Kidney (tissue), 14 donors: ENCODE measurements around the gene HRH4. TPM values are rescaled to one million over a fixed set of nuclear protein-coding genes. Genes with fewer than 3 reads are reported as not detected.
A peak's percentile ranks its signal among the peaks of the same experiment; 100 is the strongest.

Experiments
- DNase-seq, 5 donors: peaks; one replicate each; pipeline ENCODE4 v3.0.0-alpha.2; 2013 to 2020
- FAIRE-seq: peaks from 2 replicates; lab custom pipeline; 2012; peaks lifted over from hg19 to GRCh38; lab: Jason Lieb, UNC
- H3K27ac ChIP-seq, 2 donors: one replicate each; pipeline ENCODE4 v1.7.0; 2013; ENCODE audit warnings: low read depth in 2 of 2, low read length in 2 of 2, inconsistent platforms in 1 of 2
- H3K27me3 ChIP-seq: one replicate; pipeline ENCODE4 v1.7.1; 2013; ENCODE audit warnings: low read length, inconsistent platforms; ENCODE audit not compliant: control insufficient read depth, insufficient read depth
- H3K36me3 ChIP-seq, 3 donors: one replicate each; pipeline versions ENCODE4 v1.7.0 to v1.7.1; 2013; ENCODE audit warnings: low read length in 3 of 3, control low read depth in 1 of 3, inconsistent platforms in 1 of 3; ENCODE audit not compliant: insufficient read depth in 3 of 3, control insufficient read depth in 2 of 3
- H3K4me1 ChIP-seq, 3 donors: one replicate each; pipeline versions ENCODE4 v1.7.0 to v1.7.1; 2013; ENCODE audit warnings: low read length in 3 of 3, inconsistent platforms in 1 of 3, low read depth in 1 of 3; ENCODE audit not compliant: control insufficient read depth in 2 of 3, insufficient read depth in 2 of 3
- H3K4me3 ChIP-seq, 3 donors: one replicate each; pipeline versions ENCODE4 v1.7.0 to v1.8.1; 2013; ENCODE audit warnings: low read length in 3 of 3, control low read depth in 1 of 3, inconsistent platforms in 1 of 3
- H3K9ac ChIP-seq, 3 donors: one replicate each; pipeline versions ENCODE4 v1.7.0 to v1.7.1; 2013; ENCODE audit warnings: low read length in 3 of 3, control low read depth in 1 of 3, inconsistent platforms in 1 of 3
- H3K9me3 ChIP-seq, 3 donors: one replicate each; pipeline versions ENCODE4 v1.7.0 to v1.7.1; 2013; ENCODE audit warnings: low read length in 3 of 3, control low read depth in 1 of 3, inconsistent platforms in 1 of 3; ENCODE audit not compliant: control insufficient read depth in 2 of 3, insufficient read depth in 1 of 3
- intact Hi-C: fragments of 100-400 bp; cut with DNase I; formaldehyde crosslinking; loops from one replicate; pipeline ENCODE4 v1.11.1; 2022
- polyA plus RNA-seq: library from polyadenylated mRNA; stranded (reverse); fragments of 350-450 nt; fragmentation: Illumina TruSeq; extraction: RNeasy Lipid Tissue Mini Kit (QIAGEN cat#74804); gene quantifications from one replicate; pipeline ENCODE4 v1.2.3, GENCODE V29; 2014; ENCODE audit warnings: low read depth, low replicate concordance; ENCODE audit not compliant: insufficient read depth
- total RNA-seq: library from RNA; stranded (reverse); fragmentation: NEBNext Ultra II Directional; extraction: Animal tissue kit (Norgen Biotek cat#: 25700); gene quantifications from one replicate; pipeline ENCODE4 v1.2.1, GENCODE V29; 2021
- TF ChIP-seq, protein P1 (sequence below): IDR thresholded peaks from 3 replicates; pipeline ENCODE4 v1.5.1; 2012; ENCODE audit warnings: mild to moderate bottlenecking, moderate library complexity, borderline replicate concordance; ENCODE audit not compliant: insufficient read depth; ENCODE audit errors: extremely low read depth
- donor health status: control.
- donor health status: control.
- donor health status: control.
- donor health status: control.
- donor health status: control.
- donor health status: DM: yes; HTN: yes; CAD: no.
- donor health status: Normal renal cell carcinoma (clear cell type).

HRH4 gene
- total and polyA plus RNA-seq, 2 donors from 2014 or later, result not detected

- Histone ChIP-seq H3K9me3 (no peaks in the 10 kb centered on the region), H3K27me3 (no peaks in the 10 kb centered on the region), H3K4me3 (no peak overlapping the region), H3K36me3 (peaks cover 10 to 36% (median 25%) of the 10 kb centered on the region in 3 donors), H3K27ac (no peak overlapping the region), H3K9ac (no peak overlapping the region), H3K4me1 (no peaks in the 10 kb centered on the region)
- TF ChIP-seq, protein P1, sequence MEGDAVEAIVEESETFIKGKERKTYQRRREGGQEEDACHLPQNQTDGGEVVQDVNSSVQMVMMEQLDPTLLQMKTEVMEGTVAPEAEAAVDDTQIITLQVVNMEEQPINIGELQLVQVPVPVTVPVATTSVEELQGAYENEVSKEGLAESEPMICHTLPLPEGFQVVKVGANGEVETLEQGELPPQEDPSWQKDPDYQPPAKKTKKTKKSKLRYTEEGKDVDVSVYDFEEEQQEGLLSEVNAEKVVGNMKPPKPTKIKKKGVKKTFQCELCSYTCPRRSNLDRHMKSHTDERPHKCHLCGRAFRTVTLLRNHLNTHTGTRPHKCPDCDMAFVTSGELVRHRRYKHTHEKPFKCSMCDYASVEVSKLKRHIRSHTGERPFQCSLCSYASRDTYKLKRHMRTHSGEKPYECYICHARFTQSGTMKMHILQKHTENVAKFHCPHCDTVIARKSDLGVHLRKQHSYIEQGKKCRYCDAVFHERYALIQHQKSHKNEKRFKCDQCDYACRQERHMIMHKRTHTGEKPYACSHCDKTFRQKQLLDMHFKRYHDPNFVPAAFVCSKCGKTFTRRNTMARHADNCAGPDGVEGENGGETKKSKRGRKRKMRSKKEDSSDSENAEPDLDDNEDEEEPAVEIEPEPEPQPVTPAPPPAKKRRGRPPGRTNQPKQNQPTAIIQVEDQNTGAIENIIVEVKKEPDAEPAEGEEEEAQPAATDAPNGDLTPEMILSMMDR, result no peak
- DNase-seq, result no peak
- no peak for FAIRE-seq
- intact Hi-C loops, result no loop called here
These were observed 14.0 kb upstream of the HRH4 start for GRCh38 chr18:24446453-24446852.

- peak in 1 of 5 donors; percentile 12 for DNase-seq
- no peaks in the 10 kb centered on the region for H3K27me3 ChIP-seq
- TF ChIP-seq, protein P1, result no peak
- intact Hi-C loops, result no loop called here
- no peak overlapping the region for H3K4me3 ChIP-seq
- peaks cover 10 to 36% (median 25%) of the 10 kb centered on the region in 3 donors for H3K36me3 ChIP-seq
- H3K27ac ChIP-seq, result no peak overlapping the region
- H3K4me1 ChIP-seq, result no peaks in the 10 kb centered on the region
- no peak overlapping the region for H3K9ac ChIP-seq
- H3K9me3 ChIP-seq, result no peaks in the 10 kb centered on the region
- no peak for FAIRE-seq
These were observed 13.4 kb upstream of the HRH4 start for GRCh38 chr18:24446953-24447538.

GRCh38 chr18:24447961-24448360, 12.5 kb upstream of the HRH4 start:
- Histone ChIP-seq H3K27ac (no peak overlapping the region), H3K9me3 (no peaks in the 10 kb centered on the region), H3K36me3 (peaks cover 10 to 36% (median 25%) of the 10 kb centered on the region in 3 donors), H3K4me1 (no peaks in the 10 kb centered on the region), H3K9ac (no peak overlapping the region), H3K4me3 (no peak overlapping the region), H3K27me3 (no peaks in the 10 kb centered on the region)
- TF ChIP-seq, protein P1, result no peak
- intact Hi-C loops, result no loop called here
- no peak for DNase-seq
- no peak for FAIRE-seq

- no peaks in the 10 kb centered on the region for H3K9me3 ChIP-seq
- TF ChIP-seq, protein P1, result no peak
- DNase-seq, result no peak
- no peaks in the 10 kb centered on the region for H3K27me3 ChIP-seq
- H3K4me1 ChIP-seq, result no peaks in the 10 kb centered on the region
- no peak overlapping the region for H3K27ac ChIP-seq
- peaks cover 0 to 3% (median 0%) of the 10 kb centered on the region in 3 donors for H3K36me3 ChIP-seq
- H3K4me3 ChIP-seq, result no peak overlapping the region
- intact Hi-C loops, result no loop called here
- H3K9ac ChIP-seq, result no peak overlapping the region
- FAIRE-seq, result no peak
These were observed 3.9 kb upstream of the HRH4 start for GRCh38 chr18:24456549-24456948.
